HG03039 (cell line): ENCODE data around the gene SCUBE2.

ENCODE experiments used
- ATAC-seq: cut with Tn5 transposase; IDR thresholded peaks from one replicate; pipeline ENCODE4 v1.9.1; 2021; ENCODE audit warnings: mild to moderate bottlenecking, moderate library complexity; ENCODE audit not compliant: unreplicated experiment

Gene SCUBE2

GRCh38 chr11:8971924-8972316 lies 119.5 kb downstream of the SCUBE2 start:
- ATAC-seq = no peak

- ATAC-seq = no peak
Observed at GRCh38 chr11:8971196-8971923, 120.0 kb downstream of the SCUBE2 start.
